ENCODE measurements around the gene MERTK.

- TF ChIP-seq, protein P1, sequence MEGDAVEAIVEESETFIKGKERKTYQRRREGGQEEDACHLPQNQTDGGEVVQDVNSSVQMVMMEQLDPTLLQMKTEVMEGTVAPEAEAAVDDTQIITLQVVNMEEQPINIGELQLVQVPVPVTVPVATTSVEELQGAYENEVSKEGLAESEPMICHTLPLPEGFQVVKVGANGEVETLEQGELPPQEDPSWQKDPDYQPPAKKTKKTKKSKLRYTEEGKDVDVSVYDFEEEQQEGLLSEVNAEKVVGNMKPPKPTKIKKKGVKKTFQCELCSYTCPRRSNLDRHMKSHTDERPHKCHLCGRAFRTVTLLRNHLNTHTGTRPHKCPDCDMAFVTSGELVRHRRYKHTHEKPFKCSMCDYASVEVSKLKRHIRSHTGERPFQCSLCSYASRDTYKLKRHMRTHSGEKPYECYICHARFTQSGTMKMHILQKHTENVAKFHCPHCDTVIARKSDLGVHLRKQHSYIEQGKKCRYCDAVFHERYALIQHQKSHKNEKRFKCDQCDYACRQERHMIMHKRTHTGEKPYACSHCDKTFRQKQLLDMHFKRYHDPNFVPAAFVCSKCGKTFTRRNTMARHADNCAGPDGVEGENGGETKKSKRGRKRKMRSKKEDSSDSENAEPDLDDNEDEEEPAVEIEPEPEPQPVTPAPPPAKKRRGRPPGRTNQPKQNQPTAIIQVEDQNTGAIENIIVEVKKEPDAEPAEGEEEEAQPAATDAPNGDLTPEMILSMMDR (IDR thresholded peaks at IDR 0.05), result no peak
- TF ChIP-seq EP300 (IDR thresholded peaks at IDR 0.05) (no peak), POLR2A (IDR thresholded peaks at IDR 0.05) (no peak)
These were observed 137.4 kb downstream of the MERTK start for GRCh38 chr2:112035786-112036185.

All from ovary (tissue), 3 donors.